Aortic smooth muscle cell (primary cell): ENCODE results near the gene GABPA. TPM values are rescaled to one million over a fixed set of nuclear protein-coding genes. Genes with fewer than 3 reads are reported as not detected.

Source experiments
- total RNA-seq: library from RNA; depleted of rRNA; stranded (reverse); fragments of >200 nt; gene quantifications from 2 replicates; pipeline ENCODE4 v1.2.3, GENCODE V29; 2014

GABPA gene
- total RNA-seq: 26.2 and 27.2 TPM in 2 replicates

GRCh38 chr21:25734904-25735645, at the start of gene GABPA, which contains the start of gene ATP5PF:
Gene GABPA (plus strand): TSS chr21:25734972. CDS start chr21:25741599, 6,627 bp downstream.
Gene ATP5PF (minus strand): TSS chr21:25734904. CDS start chr21:25729794, 5,110 bp downstream.

Other genes starting within 250 kb of the GABPA start
- gene MRPL39, start 127.5 kb upstream of the GABPA start, total RNA-seq: 28.1 and 31.0 TPM in 2 replicates
- gene JAM2, start 95.7 kb upstream of the GABPA start, total RNA-seq: 0.26 and 0.93 TPM in 2 replicates
- gene ATP5PF, start 68 bp upstream of the GABPA start, total RNA-seq: 55.2 and 65.8 TPM in 2 replicates